ENCODE data around the gene YWHAE.
"Not testable (repeated sequence)": the region's sequence is repeated elsewhere in the genome, so short reads cannot be mapped to it uniquely, and the experiment has no call there.

Gene YWHAE

GRCh38 chr17:1373707-1374237 lies 26.2 kb downstream of the YWHAE start:
- DNase-seq = no peak

GRCh38 chr17:1372618-1373017 lies 27.4 kb downstream of the YWHAE start:
- DNase-seq = no peak

GRCh38 chr17:1371893-1372590 lies 28.0 kb downstream of the YWHAE start:
- no peak for DNase-seq

GRCh38 chr17:1368588-1368987 lies 31.4 kb downstream of the YWHAE start:
- DNase-seq = no peak

GRCh38 chr17:1367351-1367745 lies 32.7 kb downstream of the YWHAE start:
- no peak for DNase-seq

GRCh38 chr17:1366234-1366633 lies 33.8 kb downstream of the YWHAE start:
- DNase-seq = no peak

GRCh38 chr17:1365445-1366039 lies 34.5 kb downstream of the YWHAE start:
- peak; percentile 48 for DNase-seq

- DNase-seq = no peak
Observed at GRCh38 chr17:1362964-1363363, 37.1 kb downstream of the YWHAE start.

GRCh38 chr17:1362065-1362848 lies 37.8 kb downstream of the YWHAE start:
- no peak for DNase-seq

GRCh38 chr17:1360975-1361374 lies 39.0 kb downstream of the YWHAE start:
- no peak for DNase-seq

- DNase-seq = not testable (repeated sequence)
Observed at GRCh38 chr17:1360315-1360714, 39.7 kb downstream of the YWHAE start.

GRCh38 chr17:1354030-1354429 lies 46.0 kb downstream of the YWHAE start:
- no peak for DNase-seq

GRCh38 chr17:1352530-1352929 lies 47.5 kb downstream of the YWHAE start:
- DNase-seq = not testable (repeated sequence)

GRCh38 chr17:1351971-1352370 lies 48.1 kb downstream of the YWHAE start:
- DNase-seq = no peak

- DNase-seq = no peak
Observed at GRCh38 chr17:1351275-1351674, 48.7 kb downstream of the YWHAE start.

- no peak for DNase-seq
Observed at GRCh38 chr17:1347589-1348323, 52.3 kb downstream of the YWHAE start.

GRCh38 chr17:1344521-1344920 lies 55.5 kb downstream of the YWHAE start:
- no peak for DNase-seq

GRCh38 chr17:1343554-1343953 lies 56.5 kb downstream of the YWHAE start:
- no peak for DNase-seq

GRCh38 chr17:1340371-1340770 lies 59.7 kb downstream of the YWHAE start:
- DNase-seq = no peak

GRCh38 chr17:1331708-1332107 lies 68.3 kb downstream of the YWHAE start:
- no peak for DNase-seq

GRCh38 chr17:1329745-1330343 lies 70.2 kb downstream of the YWHAE start:
- no peak for DNase-seq

GRCh38 chr17:1328437-1328836 lies 71.6 kb downstream of the YWHAE start:
- DNase-seq = no peak

- no peak for DNase-seq
Observed at GRCh38 chr17:1325766-1326165, 74.3 kb downstream of the YWHAE start.
